ENCODE measurements around the gene MYCBP2.

DNA sequence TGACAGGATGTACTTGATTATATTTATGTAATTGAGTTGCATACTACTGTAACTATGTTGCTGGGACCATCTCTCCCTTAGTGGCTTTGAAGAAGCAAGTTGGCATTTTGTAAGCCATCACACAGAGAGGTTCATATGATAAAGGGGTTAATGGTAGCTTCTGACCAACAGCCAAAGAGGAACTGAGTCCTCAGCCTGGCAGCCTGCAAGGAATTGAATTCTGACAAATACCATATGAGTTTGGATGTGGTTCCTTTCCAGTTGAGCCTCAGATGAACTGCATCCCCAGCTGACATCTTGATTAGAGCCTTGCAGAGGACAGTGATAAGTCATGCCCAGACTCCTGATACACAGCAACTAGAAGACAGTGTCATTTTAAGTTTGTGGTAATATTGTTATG, 8.6 kb upstream of the MYCBP2 start:
- TF ChIP-seq, protein P1, sequence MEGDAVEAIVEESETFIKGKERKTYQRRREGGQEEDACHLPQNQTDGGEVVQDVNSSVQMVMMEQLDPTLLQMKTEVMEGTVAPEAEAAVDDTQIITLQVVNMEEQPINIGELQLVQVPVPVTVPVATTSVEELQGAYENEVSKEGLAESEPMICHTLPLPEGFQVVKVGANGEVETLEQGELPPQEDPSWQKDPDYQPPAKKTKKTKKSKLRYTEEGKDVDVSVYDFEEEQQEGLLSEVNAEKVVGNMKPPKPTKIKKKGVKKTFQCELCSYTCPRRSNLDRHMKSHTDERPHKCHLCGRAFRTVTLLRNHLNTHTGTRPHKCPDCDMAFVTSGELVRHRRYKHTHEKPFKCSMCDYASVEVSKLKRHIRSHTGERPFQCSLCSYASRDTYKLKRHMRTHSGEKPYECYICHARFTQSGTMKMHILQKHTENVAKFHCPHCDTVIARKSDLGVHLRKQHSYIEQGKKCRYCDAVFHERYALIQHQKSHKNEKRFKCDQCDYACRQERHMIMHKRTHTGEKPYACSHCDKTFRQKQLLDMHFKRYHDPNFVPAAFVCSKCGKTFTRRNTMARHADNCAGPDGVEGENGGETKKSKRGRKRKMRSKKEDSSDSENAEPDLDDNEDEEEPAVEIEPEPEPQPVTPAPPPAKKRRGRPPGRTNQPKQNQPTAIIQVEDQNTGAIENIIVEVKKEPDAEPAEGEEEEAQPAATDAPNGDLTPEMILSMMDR (conservative IDR thresholded peaks at IDR 0.05; ENCODE audit: low read depth, low read length): no peak
- no peak for TF ChIP-seq EZH2 (IDR thresholded peaks at IDR 0.05; ENCODE audit: low read length, unreplicated experiment)
